ENCODE results near the gene FUT1. TPM values are rescaled to one million over a fixed set of nuclear protein-coding genes. Genes with fewer than 3 reads are reported as not detected.

FUT1 gene
- polyA plus RNA-seq, 1 of the 3 experiments (the other 2 are of a cell fraction), result 0.08 TPM

- Histone ChIP-seq H3K9ac (no peak overlapping the region), H3F3A (replicated peaks; ENCODE audit: insufficient read depth) (no peaks in the 10 kb centered on the region), H3K79me2 (ENCODE audit: insufficient read depth) (no peaks in the 10 kb centered on the region), H3K4me1 (ENCODE audit: control insufficient read depth in 1 of 2, insufficient read depth in 2 of 2, low read depth in 1 of 2, low read length in 1 of 2) (no peaks in the 10 kb centered on the region; a peak in 1 of 4 replicates), H3K4me3 (ENCODE audit: low read depth in 2 of 2, low read length in 1 of 2) (no peak overlapping the region), H2AFZ (ENCODE audit: low read depth) (no peak overlapping the region), H3K9me2 (no peaks in the 10 kb centered on the region), H3K4me2 (no peak overlapping the region), H3K27me3 (ENCODE audit: insufficient read depth) (no peaks in the 10 kb centered on the region), H3K27ac (ENCODE audit: low read depth in 2 of 2, low read length in 1 of 2) (no peak overlapping the region), H3K9me3 (no peaks in the 10 kb centered on the region), H3K36me3 (replicated peaks in 1 of 2; ENCODE audit: control insufficient read depth in 1 of 2, insufficient read depth in 2 of 2, low read length in 1 of 2) (no peaks in the 10 kb centered on the region), H4K20me1 (ENCODE audit: insufficient read depth) (no peaks in the 10 kb centered on the region)
- 90% methylated on average over 12 of the region's 12 CpGs for WGBS (ENCODE audit: low lambda C conversion rate)
- POLR2A ChIA-PET, result no interaction called here
- CTCF ChIA-PET, result interaction anchor here (0.9 to 20.7 kb wide), 2 partner anchors 65 to 193 kb away, joined by 3 to 457 read pairs; partner anchors contain the start of gene HSD17B14
- TF ChIP-seq MEF2A (IDR thresholded peaks at IDR 0.05; ENCODE audit: borderline replicate concordance, low read depth) (no peak), GATA2 (CRISPR knock-in tag; IDR thresholded peaks at IDR 0.05) (no peak), RXRA (IDR thresholded peaks at IDR 0.05; ENCODE audit: borderline replicate concordance, low read depth) (no peak), NFIC (IDR thresholded peaks at IDR 0.05; ENCODE audit: borderline replicate concordance) (no peak), EZH2phosphoT487 (IDR thresholded peaks at IDR 0.05; ENCODE audit: borderline replicate concordance, low read depth) (no peak), RCOR1 (IDR thresholded peaks at IDR 0.05; ENCODE audit: low read length) (no peak), CTCF (IDR thresholded peaks at IDR 0.05) (no peak)
- no peak for DNase-seq
Observed at GRCh38 chr19:48777720-48778119, 25.3 kb upstream of the FUT1 start.

- no peaks in the 10 kb centered on the region for H3K9me2 ChIP-seq
- no peak for DNase-seq
- no peaks in the 10 kb centered on the region for H4K20me1 ChIP-seq (ENCODE audit: insufficient read depth)
- CTCF ChIA-PET, result interaction anchor here (0.9 to 3.8 kb wide), 2 partner anchors 11 to 194 kb away, joined by 3 to 14 read pairs; no protein-coding TSS in a partner anchor
- H3K4me1 ChIP-seq (ENCODE audit: control insufficient read depth in 1 of 2, insufficient read depth in 2 of 2, low read depth in 1 of 2, low read length in 1 of 2), result no peaks in the 10 kb centered on the region; a peak in 1 of 4 replicates
- H3F3A ChIP-seq (replicated peaks; ENCODE audit: insufficient read depth), result no peaks in the 10 kb centered on the region
- no peak overlapping the region for H3K9ac ChIP-seq
- H3K79me2 ChIP-seq (ENCODE audit: insufficient read depth), result no peaks in the 10 kb centered on the region
- no peaks in the 10 kb centered on the region for H3K27me3 ChIP-seq (ENCODE audit: insufficient read depth)
- no peak overlapping the region for H3K4me3 ChIP-seq (ENCODE audit: low read depth in 2 of 2, low read length in 1 of 2)
- H2AFZ ChIP-seq (ENCODE audit: low read depth), result no peak overlapping the region
- no peaks in the 10 kb centered on the region for H3K9me3 ChIP-seq
- 86% methylated on average over 5 of the region's 5 CpGs for WGBS (ENCODE audit: low lambda C conversion rate)
- H3K27ac ChIP-seq (ENCODE audit: low read depth in 2 of 2, low read length in 1 of 2), result no peak overlapping the region
- POLR2A ChIA-PET, result interaction anchor here (0.7 kb wide), 1 partner anchor 1570 kb away, joined by 3 read pairs; no protein-coding TSS in a partner anchor
- no peak overlapping the region for H3K4me2 ChIP-seq
- H3K36me3 ChIP-seq (replicated peaks in 1 of 2; ENCODE audit: control insufficient read depth in 1 of 2, insufficient read depth in 2 of 2, low read length in 1 of 2), result no peaks in the 10 kb centered on the region
- no peak for TF ChIP-seq USF1 (IDR thresholded peaks at IDR 0.05; ENCODE audit: borderline replicate concordance, low read depth)
- no peak for TF ChIP-seq TCF12 (IDR thresholded peaks at IDR 0.05)
- no peak for TF ChIP-seq YY1 (IDR thresholded peaks at IDR 0.05; ENCODE audit: low read depth)
- no peak for TF ChIP-seq SIN3A (IDR thresholded peaks at IDR 0.05; ENCODE audit: borderline replicate concordance, low read depth, low read length)
- TF ChIP-seq SMC3 (IDR thresholded peaks at IDR 0.05; ENCODE audit: low read depth, low read length), result no peak
- no peak for TF ChIP-seq TEAD4 (IDR thresholded peaks at IDR 0.05; ENCODE audit: borderline replicate concordance, insufficient read depth)
- no peak for TF ChIP-seq EP300 (IDR thresholded peaks at IDR 0.05; ENCODE audit: borderline replicate concordance in 1 of 2, low read depth in 1 of 2, low read length in 1 of 2)
- no peak for TF ChIP-seq MEF2A (IDR thresholded peaks at IDR 0.05; ENCODE audit: borderline replicate concordance, low read depth)
- TF ChIP-seq POLR2AphosphoS5 (IDR thresholded peaks at IDR 0.05; ENCODE audit: low read depth, low read length), result no peak
- TF ChIP-seq JUND (IDR thresholded peaks at IDR 0.05), result no peak
- no peak for TF ChIP-seq CHD2 (IDR thresholded peaks at IDR 0.05; ENCODE audit: low read length, partially characterized antibody)
- no peak for TF ChIP-seq CTCF (IDR thresholded peaks at IDR 0.05)
- no peak for TF ChIP-seq USF2 (IDR thresholded peaks at IDR 0.05; ENCODE audit: borderline replicate concordance, low read depth, low read length)
- TF ChIP-seq PBX3 (IDR thresholded peaks at IDR 0.05), result no peak
- TF ChIP-seq FOXM1 (IDR thresholded peaks at IDR 0.05; ENCODE audit: low read depth), result no peak
- TF ChIP-seq GATA2 (CRISPR knock-in tag; IDR thresholded peaks at IDR 0.05), result no peak
- TF ChIP-seq MXI1 (IDR thresholded peaks at IDR 0.05; ENCODE audit: low read depth, low read length), result no peak
- no peak for TF ChIP-seq RAD21 (IDR thresholded peaks at IDR 0.05; ENCODE audit: low read length)
Observed at GRCh38 chr19:48777139-48777538, 24.7 kb upstream of the FUT1 start.
